Measurements from ENCODE around the gene GDF7.
A peak's percentile ranks its signal among the peaks of the same experiment; 100 is the strongest.

The GDF7 gene

DNA sequence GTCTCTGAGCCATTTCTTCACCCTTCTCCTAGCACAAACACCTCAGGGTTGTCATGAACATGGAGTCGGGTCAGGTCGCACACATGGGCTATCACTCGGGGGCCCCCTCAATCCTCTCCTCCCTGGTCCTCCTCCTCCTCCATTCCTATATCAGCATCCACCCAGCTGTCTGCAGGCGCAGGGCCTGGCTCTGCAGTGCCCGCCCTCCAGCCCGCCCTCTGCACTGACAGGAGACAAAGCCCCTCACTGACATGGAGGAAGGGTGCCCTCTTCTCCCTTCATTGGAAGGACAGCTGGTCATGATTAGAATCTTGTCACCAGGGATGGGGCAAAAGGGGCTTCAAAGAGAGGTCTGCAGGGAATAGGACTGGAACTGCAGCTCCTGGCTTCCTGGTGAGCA lies 37.8 kb upstream of the GDF7 start:
- no peak for DNase-seq (ENCODE audit: low read depth in 2 of 2)

DNA sequence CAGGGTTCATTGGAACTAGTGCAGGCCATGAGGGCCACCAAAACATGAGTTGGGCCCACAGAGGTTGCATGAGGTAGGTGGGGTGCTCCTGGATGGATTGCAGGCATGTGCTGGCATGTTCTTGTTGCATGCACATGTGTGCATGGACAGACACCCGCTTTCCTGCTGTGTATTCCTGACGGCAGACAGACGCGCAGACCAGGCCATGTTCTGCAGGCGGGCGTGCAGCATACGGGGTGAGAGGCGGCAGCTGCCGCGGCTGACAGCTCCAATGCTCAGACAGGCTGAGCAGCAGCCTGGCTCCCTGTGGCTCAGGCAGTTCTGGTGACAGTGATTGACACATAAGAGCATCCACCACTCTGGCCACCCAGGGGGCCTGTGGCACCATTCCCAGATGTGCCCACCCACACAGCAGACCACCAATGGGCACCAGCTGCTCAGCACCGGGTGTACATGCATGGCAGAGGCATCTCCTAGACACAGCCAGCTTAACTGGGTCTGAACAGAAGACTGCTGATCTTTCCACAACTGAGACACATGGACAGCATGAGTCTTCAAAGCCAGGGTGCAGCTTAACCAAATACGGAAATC lies 37.3 kb upstream of the GDF7 start:
- DNase-seq (ENCODE audit: low read depth in 2 of 2), result no peak

DNA sequence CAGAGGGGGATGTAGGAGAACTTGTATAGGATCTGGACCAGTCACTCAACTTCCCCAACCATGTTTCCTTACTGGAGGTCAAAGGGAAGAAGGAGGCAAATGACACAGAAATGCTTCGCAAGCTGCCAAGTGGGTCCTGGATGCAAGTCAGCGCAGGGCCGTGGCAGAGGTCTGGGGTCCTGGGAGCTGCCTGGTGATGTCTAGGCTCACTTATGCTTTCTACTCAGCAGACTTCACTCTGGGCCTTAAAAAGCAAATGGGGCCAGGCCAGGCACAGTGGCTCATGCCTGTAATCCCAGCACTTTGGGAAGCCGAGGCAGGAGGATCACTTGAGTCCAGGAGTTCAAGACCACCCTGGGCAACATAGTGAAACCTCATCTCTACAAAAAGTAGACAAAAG lies 36.0 kb upstream of the GDF7 start:
- no peak for DNase-seq (ENCODE audit: low read depth in 2 of 2)

DNA sequence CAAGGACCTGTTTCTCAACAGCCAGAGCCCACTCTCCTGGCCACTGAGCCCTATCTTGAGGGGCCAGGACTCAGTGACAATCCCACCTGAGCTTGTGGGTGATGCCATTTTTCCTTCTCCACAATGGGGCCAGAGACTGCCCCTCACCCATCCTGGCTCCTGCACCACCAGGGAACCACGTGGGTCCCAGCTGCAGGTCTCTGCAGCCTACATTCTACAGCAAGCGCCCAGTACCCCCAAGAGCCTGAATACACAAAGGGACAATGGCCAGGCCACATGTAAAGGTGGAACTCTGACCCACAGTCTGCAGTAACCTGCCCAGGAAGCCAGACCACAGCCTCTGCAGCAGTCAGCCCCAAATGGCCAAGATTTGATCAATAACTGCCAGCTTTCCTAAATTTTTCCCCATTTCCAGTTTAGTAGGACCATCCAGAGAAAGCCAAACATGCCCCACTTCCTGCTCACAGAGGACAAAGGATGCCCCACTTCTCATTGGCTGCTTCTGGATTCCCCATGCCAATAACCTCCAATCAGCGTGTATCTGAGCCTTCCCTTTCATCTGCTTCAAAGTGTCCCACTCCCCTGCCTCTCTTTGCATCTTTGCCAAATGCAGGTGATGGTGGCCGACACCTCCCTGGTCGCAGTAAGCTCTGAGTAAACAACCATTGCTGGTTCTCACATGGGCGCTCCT lies 35.2 kb upstream of the GDF7 start:
- no peak for DNase-seq (ENCODE audit: low read depth in 2 of 2)

DNA sequence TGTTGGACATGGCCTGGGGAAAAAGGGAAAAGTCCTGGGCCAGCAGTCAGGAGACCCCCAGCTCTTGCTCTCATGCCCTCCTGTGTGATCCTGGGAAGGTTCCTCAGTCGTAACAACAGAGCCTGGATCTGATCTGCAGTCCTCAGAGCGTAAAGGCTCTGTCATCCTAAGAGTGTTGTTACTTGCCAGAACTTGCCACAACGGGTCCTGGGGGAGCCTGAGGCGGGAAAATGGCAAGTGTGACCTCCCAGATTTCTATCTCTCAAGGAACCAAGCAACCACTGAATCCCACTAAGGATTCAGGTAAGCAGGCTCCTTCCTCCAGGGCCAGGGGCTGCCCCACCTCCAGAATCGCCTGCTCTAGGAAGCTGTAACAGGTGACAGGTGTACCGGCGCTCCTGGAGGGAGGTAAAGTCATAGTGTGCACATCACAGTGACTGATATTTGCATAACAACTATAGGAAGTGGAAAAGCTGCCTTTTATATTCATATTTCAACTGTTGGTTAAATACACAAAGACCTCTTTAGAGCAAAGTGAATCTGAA lies 34.4 kb upstream of the GDF7 start:
- DNase-seq (ENCODE audit: low read depth in 2 of 2), result no peak

DNA sequence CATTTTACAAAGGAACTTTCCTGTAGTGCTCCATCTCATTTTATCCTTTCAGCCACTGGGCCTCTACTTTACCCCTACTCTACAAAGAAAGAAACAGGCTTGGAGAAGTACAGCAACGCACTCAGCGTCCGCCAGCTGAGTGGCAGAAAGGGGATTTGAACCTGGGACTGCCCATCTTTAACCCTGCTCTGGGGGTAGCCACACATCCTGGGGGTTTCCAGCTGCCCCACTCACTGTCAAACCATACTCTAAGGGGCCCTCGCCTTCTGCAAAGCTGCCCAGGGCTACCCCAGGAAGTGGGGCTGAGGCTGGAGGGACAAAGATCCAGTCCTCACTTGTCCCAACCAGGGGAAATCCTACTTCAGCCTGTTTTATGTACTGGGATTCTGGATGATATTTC lies 33.9 kb upstream of the GDF7 start:
- no peak for DNase-seq (ENCODE audit: low read depth in 2 of 2)

GRCh38 chr2:20633794-20634506 lies 33.0 kb upstream of the GDF7 start:
- no peak for DNase-seq (ENCODE audit: low read depth in 2 of 2)

- no peak for DNase-seq (ENCODE audit: low read depth in 2 of 2)
Observed at GRCh38 chr2:20634507-20635112, 32.3 kb upstream of the GDF7 start.

DNA sequence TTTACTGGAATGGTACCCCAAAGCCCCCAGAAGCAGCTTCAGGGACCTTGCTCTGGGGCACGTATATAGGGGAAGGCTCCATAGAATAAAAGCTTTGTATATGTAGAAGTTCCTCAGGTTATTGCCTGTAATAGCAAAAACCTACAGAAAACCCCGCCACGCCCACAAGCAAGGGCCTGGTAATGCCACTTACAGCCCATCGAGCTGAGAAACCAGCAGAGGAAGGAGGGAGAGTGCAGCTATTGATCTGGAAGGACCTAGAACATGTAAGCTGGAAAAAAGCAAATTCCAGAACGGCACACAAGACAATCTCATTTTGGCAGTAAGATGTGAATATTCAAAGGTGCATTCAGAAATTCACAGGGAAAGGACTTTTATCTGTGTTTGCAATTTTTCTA lies 31.8 kb upstream of the GDF7 start:
- no peak for DNase-seq (ENCODE audit: low read depth in 2 of 2)

- DNase-seq (ENCODE audit: low read depth in 2 of 2), result peak; percentile 23 to 46
Observed at GRCh38 chr2:20635675-20636584, 31.0 kb upstream of the GDF7 start.

GRCh38 chr2:20637147-20637546 lies 29.8 kb upstream of the GDF7 start:
- DNase-seq (ENCODE audit: low read depth in 2 of 2), result no peak

DNA sequence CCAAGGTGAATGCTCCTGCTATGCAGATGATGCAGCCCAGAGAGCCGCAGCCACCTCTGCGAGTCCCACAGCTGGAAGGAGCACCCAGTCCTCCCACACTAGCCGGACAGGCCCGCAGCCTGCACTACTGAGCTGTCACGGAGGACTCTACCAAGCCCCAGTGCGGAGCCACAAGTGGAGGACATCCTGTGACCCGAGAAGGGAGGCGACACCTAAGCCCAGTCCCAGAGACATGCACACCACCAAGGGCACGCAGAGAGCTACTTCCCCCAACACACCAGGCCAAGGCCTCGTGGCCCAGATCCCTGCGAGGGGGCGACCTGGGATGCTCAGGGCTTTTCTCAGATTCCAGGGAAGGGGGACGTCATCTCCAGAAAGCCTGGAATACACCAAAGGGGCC lies 28.9 kb upstream of the GDF7 start:
- DNase-seq (ENCODE audit: low read depth in 2 of 2), result no peak

- DNase-seq (ENCODE audit: low read depth in 2 of 2), result no peak
Observed at GRCh38 chr2:20638646-20639430, 28.1 kb upstream of the GDF7 start.

GRCh38 chr2:20640411-20641122 lies 26.4 kb upstream of the GDF7 start:
- DNase-seq (ENCODE audit: low read depth in 2 of 2), result no peak

GRCh38 chr2:20641123-20641985 lies 25.6 kb upstream of the GDF7 start:
- DNase-seq (ENCODE audit: low read depth in 2 of 2), result no peak

DNA sequence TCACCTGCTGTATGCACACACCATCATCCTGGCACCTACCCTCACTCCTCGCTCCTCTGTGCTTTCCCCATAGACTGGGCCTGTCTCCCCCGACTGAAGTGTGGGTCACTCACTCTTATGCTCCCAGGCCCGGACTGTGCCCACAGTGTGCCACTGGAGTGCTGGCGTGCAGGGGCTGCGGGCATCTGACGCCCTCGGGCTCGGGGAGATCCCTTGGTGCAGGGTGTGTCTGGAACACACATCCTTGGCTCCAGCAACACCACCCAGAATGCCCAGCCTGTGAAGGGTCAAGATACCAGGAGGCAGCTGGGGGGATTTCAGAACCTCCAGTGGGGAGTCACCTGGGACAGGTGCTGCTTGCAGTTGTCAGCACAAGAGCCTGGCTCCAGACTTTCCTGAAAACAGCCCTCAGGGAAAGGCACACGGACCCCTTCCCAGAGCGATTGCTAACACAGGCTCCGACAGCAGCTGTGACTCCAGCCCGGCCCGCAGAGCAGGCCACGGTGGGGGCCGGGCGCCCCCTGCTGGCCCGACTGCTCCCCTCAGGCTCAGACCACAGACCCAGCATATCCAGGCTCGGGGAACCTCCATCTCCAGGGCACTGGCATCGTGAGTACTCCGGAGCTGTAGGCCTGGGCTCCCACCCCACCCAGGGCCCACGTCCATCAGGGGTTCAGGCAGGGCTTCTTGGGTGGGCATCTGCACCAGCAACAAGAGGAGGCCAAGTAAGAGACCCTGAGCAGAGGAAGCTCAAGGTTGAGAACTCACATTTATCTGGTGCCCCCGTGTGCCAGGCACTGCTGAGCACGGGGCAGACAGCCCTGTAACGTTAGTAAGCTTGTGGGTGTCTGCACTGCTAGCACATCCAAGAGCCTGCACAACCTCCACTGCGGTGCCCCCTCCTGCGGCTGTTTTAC lies 24.6 kb upstream of the GDF7 start:
- peak; percentile 53 to 71 for DNase-seq (ENCODE audit: low read depth in 2 of 2)

GRCh38 chr2:20643060-20643459 lies 23.9 kb upstream of the GDF7 start:
- DNase-seq (ENCODE audit: low read depth in 2 of 2), result no peak

DNA sequence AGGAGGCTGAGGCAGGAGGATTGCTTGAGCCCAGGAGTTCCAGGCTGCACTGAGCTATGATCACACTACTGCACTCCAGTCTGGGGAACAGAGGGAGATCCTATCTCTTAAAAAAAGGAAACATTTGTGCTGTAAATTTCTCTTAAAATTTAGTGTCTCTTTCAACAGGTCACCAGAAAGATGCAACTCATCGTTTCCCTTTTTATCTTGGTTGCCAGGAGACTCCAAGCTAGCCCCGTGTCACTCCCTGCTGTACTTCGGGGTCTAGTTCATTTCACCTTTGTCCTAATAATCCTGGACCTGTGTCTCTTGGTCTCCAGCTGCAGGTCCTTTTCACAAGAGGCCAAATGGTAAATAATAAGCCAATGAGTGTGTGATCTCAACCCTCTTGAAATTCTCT lies 23.1 kb upstream of the GDF7 start:
- DNase-seq (ENCODE audit: low read depth in 2 of 2), result no peak
